ENCODE data around the gene ARAP1. TPM values are rescaled to one million over a fixed set of nuclear protein-coding genes. Genes with fewer than 3 reads are reported as not detected.
A peak's percentile ranks its signal among the peaks of the same experiment; 100 is the strongest.

ARAP1 gene
- polyA plus RNA-seq, 1 experiment = 52.4 TPM

DNA sequence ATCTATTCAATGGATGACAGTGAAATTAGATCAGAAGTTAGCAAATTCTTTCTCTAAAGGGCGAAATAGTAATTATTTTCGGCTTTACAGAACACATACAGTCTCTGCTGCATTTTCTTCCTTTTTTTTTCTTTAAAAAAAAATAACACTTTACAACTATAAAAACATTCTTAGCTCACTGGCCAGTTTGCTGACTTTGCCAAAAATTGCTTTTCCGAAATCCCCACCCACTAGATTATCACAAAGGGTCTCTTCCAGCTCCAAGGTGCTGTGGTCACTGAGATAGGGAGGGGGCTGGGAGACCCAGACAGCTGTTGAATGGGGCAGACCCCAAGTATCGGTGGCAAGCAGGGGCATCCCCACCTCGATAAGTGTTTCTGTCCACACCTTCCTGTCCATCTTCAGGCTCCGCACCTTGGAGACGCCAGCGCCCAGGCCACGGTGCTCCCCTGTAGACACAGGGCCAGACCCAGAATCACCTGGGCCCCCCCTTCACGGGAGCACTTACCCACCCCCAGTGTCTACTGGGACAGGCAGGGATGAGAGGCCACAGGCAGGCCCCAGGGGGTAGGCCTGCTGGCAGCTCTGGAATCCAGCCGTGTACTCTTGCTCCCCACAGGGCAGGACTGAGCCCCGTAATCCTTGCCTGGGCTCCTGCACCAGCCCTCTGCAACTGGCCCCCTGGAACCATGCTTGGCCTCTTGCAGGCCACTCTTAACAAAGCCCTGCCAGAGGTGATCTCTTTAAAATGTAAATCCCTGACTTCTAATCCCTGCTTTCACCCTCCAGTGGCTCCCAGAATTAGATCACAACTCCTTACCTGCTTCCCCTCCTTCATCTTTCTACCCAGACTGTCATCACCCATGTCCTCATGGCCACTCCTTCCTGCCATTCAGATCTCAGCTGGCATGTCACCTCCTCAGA lies 46.5 kb downstream of the ARAP1 start:
- Histone ChIP-seq H3K27ac (ENCODE audit: low read depth, low read length) (no peak overlapping the region), H3K27me3 (ENCODE audit: control insufficient read depth, insufficient read depth, low read length) (no peaks in the 10 kb centered on the region), H3K9me3 (ENCODE audit: control insufficient read depth, insufficient read depth, low read length) (no peaks in the 10 kb centered on the region; the same call in 1 of the 2 replicates), H3K4me3 (ENCODE audit: low read depth, low read length) (no peak overlapping the region)
- ChIA-PET POLR2A (interaction anchor here (0.5 kb wide), 1 partner anchor 783 kb away, joined by 4 read pairs; no protein-coding TSS in a partner anchor), CTCF (no interaction called here)
- DNase-seq (ENCODE audit: low read depth, low spot score) = no peak
- TF ChIP-seq, protein P1, sequence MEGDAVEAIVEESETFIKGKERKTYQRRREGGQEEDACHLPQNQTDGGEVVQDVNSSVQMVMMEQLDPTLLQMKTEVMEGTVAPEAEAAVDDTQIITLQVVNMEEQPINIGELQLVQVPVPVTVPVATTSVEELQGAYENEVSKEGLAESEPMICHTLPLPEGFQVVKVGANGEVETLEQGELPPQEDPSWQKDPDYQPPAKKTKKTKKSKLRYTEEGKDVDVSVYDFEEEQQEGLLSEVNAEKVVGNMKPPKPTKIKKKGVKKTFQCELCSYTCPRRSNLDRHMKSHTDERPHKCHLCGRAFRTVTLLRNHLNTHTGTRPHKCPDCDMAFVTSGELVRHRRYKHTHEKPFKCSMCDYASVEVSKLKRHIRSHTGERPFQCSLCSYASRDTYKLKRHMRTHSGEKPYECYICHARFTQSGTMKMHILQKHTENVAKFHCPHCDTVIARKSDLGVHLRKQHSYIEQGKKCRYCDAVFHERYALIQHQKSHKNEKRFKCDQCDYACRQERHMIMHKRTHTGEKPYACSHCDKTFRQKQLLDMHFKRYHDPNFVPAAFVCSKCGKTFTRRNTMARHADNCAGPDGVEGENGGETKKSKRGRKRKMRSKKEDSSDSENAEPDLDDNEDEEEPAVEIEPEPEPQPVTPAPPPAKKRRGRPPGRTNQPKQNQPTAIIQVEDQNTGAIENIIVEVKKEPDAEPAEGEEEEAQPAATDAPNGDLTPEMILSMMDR (IDR thresholded peaks at IDR 0.05; ENCODE audit: low read depth, low read length) = no peak

DNA sequence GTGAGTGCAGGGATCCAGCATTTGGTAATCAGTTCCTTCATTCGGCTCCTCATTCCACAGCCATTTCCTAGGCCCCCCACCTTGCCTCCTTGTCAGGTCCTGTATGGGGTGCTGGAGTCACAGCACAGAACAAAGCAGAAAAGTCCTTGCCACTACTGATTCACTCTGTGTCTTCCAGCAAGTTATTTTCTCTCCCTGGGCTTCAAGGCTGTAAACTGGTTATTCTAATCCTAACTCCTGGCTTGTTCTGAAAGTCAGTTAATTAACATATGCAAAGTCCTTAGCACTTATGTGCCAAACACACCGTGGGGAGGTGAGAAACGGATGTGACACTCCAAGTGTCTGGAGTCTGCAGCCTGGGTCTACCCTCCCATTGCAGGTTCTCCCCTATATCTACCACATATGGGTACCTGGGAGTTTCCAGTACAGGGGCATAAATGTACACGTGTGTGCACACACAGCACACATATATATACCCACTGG lies 47.4 kb downstream of the ARAP1 start:
- Histone ChIP-seq H3K4me3 (ENCODE audit: low read depth, low read length) (no peak overlapping the region), H3K27me3 (ENCODE audit: control insufficient read depth, insufficient read depth, low read length) (no peaks in the 10 kb centered on the region), H3K27ac (ENCODE audit: low read depth, low read length) (no peak overlapping the region), H3K9me3 (ENCODE audit: control insufficient read depth, insufficient read depth, low read length) (no peaks in the 10 kb centered on the region; the same call in 1 of the 2 replicates)
- no peak for DNase-seq (ENCODE audit: low read depth, low spot score)
- ChIA-PET POLR2A (no interaction called here), CTCF (interaction anchor here (2.5 kb wide), 1 partner anchor 22 kb away, joined by 8 read pairs; no protein-coding TSS in a partner anchor)
- TF ChIP-seq, protein P1 (IDR thresholded peaks at IDR 0.05; ENCODE audit: low read depth, low read length) = no peak

DNA sequence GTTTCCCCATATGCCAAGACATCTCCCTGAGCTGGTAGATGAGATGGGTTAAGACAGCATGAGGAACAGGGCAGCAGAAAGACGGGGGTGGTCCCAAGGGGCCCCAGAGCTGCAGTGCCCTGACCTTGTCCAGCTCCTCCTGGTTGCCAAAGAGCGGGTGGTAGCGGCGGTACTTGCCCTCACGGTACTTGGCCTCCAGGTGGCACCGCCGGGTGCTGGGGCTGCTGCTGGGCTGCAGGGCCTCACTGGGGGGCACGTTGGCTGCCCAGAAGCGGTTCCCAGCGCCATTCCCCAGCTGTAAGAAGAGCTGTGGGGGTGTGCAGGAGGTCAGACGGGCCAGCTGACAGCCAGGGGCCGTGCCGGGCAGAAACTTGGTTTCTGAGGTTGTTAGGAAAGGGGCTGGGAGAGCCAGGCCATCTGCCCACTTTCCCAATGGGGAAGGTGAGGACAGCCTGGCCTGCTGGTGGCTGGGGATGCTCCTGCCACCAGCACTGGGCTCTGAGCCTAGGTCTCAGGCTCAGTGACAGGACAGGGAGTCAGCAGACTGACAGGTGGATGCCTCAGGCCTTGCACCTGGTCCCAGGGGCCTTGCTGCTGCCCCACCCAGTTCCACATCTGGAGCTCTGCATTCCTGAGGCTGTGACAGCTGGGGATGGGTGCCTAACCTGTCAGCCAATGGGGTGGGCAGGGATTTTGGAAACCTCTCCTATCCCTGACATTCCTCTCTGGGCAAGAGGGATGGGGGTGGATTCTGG lies 48.0 kb downstream of the ARAP1 start:
- Histone ChIP-seq H3K4me3 (ENCODE audit: low read depth, low read length) (no peak overlapping the region), H3K27me3 (ENCODE audit: control insufficient read depth, insufficient read depth, low read length) (no peaks in the 10 kb centered on the region), H3K27ac (ENCODE audit: low read depth, low read length) (no peak overlapping the region), H3K9me3 (ENCODE audit: control insufficient read depth, insufficient read depth, low read length) (no peaks in the 10 kb centered on the region; the same call in 1 of the 2 replicates)
- TF ChIP-seq, protein P1 (IDR thresholded peaks at IDR 0.05; ENCODE audit: low read depth, low read length) = peak; percentile 12; the same call in 1 of the 2 replicates
- ChIA-PET POLR2A (no interaction called here), CTCF (interaction anchor here (0.6 to 2.5 kb wide), 5 partner anchors 19 to 472 kb away, joined by 3 to 8 read pairs (median 4); no protein-coding TSS in a partner anchor)
- DNase-seq (ENCODE audit: low read depth, low spot score) = no peak

DNA sequence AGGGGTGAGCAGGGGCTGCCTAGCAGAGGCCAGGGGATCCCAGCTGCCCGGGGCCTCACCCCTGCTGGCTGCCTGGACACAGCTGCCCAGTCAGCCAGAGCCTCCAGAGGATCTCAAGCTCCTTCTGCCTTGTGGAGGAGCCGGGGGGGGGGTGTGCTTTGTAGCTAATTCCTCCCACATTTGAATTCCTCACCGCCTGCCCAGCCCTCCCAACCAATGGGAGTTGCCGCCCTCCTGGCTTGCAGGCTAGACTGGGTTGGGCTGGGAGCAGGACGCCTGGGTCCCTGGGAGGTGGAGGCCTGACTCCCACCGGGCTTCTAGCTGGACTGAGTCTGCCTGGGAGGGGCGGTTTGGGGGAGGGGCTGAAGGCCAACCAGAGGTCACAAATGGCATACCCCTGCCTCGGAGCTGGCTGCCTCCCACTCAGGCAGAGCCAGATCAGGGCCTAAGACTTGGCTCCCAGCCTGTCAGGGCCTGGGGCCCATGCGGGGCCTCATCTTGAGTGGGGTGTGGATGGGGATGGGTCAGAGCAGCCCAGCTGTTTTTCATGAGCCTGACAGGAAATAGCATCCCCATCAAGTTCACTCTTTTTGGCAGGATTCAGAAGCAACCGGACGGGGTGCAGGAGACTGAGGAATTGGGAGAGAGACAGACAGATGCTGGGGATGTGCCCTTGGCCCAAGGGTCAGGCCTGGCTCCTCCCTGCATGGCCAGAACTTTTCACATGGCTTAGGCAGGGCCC lies 48.8 kb downstream of the ARAP1 start:
- ChIA-PET POLR2A (interaction anchor here (1.0 kb wide), 1 partner anchor 26 kb away, joined by 3 read pairs; no protein-coding TSS in a partner anchor), CTCF (interaction anchor here (0.6 to 2.5 kb wide), 6 partner anchors 18 to 473 kb away, joined by 3 to 8 read pairs (median 4); no protein-coding TSS in a partner anchor)
- TF ChIP-seq, protein P1 (IDR thresholded peaks at IDR 0.05; ENCODE audit: low read depth, low read length) = no peak
- Histone ChIP-seq H3K4me3 (ENCODE audit: low read depth, low read length) (no peak overlapping the region), H3K27me3 (ENCODE audit: control insufficient read depth, insufficient read depth, low read length) (no peaks in the 10 kb centered on the region), H3K9me3 (ENCODE audit: control insufficient read depth, insufficient read depth, low read length) (no peaks in the 10 kb centered on the region; the same call in 1 of the 2 replicates), H3K27ac (ENCODE audit: low read depth, low read length) (no peak overlapping the region)
- no peak for DNase-seq (ENCODE audit: low read depth, low spot score)

All from AG04450 (cell line).